T-helper 1 cell treated with Interleukin-12 subunit alpha and Interleukin-12 subunit beta and Interleukin-4 antibody, amounts not matched to agents 30 μg/mL and 1 μg/mL, for 36 hours (primary cell): ENCODE data around the gene PPARA.

Source experiments
- H3K27ac Mint-ChIP-seq: one replicate; pipeline ENCODE4 v1.8.0; 2021; ENCODE audit warnings: mild to moderate bottlenecking, mixed read lengths
- H3K27me3 Mint-ChIP-seq: one replicate; pipeline ENCODE4 v1.8.0; 2021; ENCODE audit warnings: low read depth, mixed read lengths
- H3K36me3 Mint-ChIP-seq: one replicate; pipeline ENCODE4 v1.8.0; 2021; ENCODE audit warnings: low read depth, mixed read lengths
- H3K4me1 Mint-ChIP-seq: one replicate; pipeline ENCODE4 v1.8.0; 2021; ENCODE audit warnings: low read depth, mixed read lengths
- H3K4me3 Mint-ChIP-seq: one replicate; pipeline ENCODE4 v1.8.0; 2021; ENCODE audit warnings: mild to moderate bottlenecking, moderate library complexity, mixed read lengths
- H3K9me3 Mint-ChIP-seq: one replicate; pipeline ENCODE4 v1.8.0; 2021; ENCODE audit warnings: mixed read lengths

PPARA gene

DNA sequence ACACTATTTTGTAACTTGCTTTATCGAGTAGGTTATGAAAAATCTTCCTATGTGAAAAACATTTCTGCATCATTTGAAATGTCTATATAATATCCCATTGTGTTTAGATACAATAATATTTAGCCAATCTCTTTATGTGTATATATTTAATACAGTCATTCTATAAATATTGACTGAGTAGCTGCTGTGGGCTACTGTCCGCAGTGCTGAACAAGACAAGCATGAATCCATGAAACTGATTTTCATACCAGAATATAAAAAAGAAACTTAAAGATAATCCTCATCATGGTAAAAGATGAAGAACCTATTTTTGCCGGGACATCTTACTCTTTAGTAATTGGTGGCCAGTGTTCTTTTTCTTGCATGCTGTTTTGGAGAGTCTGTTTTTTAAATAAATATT lies 3.6 kb downstream of the PPARA start:
- Mint-ChIP-seq H3K4me3 (no peak overlapping the region), H3K36me3 (peaks cover 12% of the 10 kb centered on the region), H3K9me3 (no peaks in the 10 kb centered on the region), H3K4me1 (peaks cover 10% of the 10 kb centered on the region), H3K27me3 (peaks cover 5% of the 10 kb centered on the region), H3K27ac (no peak overlapping the region)

DNA sequence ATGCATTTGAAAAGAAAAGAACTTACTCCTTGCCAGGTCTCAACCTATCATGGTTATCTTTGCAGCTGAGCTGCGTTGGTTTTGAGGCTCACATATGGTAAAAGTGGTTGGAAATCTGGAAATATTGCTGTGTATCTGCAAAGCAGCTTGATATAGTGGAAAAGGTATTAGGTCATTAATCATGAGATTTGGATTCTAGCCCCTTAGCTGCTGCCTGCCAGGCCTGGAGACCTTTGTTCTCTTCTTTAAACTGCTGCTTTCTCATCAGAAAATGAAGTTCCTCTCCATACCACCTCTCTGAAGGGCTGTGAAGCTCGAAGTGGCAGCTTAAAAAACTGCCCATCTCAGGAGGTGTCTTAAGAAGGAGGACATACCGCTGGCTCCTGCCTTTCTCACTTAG lies 5.7 kb downstream of the PPARA start:
- H3K36me3 Mint-ChIP-seq: peaks cover 15% of the 10 kb centered on the region
- H3K27me3 Mint-ChIP-seq: no peaks in the 10 kb centered on the region
- H3K9me3 Mint-ChIP-seq: no peaks in the 10 kb centered on the region
- peaks cover 6% of the 10 kb centered on the region for H3K4me1 Mint-ChIP-seq
- no peak overlapping the region for H3K4me3 Mint-ChIP-seq
- no peak overlapping the region for H3K27ac Mint-ChIP-seq

DNA sequence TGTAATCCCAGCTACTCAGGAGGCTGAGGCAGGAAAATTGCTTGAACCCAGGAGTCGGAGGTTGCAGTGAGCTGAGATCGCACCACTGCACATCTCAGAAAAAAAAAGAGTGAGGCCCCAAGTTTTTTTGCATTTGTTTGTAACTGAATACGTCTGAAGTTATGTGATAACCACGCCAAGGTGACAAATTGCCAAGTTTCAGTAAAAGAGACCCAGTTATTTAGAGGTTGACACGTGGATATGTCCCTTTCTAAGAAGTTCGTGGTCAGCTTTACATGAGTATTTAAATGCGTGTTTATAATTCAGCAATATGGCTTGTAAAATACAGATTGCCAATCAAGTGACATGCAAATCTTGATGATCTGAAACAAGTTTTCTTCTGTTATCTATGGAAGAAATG lies 8.0 kb downstream of the PPARA start:
- peaks cover 12% of the 10 kb centered on the region for H3K36me3 Mint-ChIP-seq
- no peak overlapping the region for H3K27ac Mint-ChIP-seq
- H3K4me3 Mint-ChIP-seq: no peak overlapping the region
- no peaks in the 10 kb centered on the region for H3K9me3 Mint-ChIP-seq
- H3K4me1 Mint-ChIP-seq: no peaks in the 10 kb centered on the region
- no peaks in the 10 kb centered on the region for H3K27me3 Mint-ChIP-seq

DNA sequence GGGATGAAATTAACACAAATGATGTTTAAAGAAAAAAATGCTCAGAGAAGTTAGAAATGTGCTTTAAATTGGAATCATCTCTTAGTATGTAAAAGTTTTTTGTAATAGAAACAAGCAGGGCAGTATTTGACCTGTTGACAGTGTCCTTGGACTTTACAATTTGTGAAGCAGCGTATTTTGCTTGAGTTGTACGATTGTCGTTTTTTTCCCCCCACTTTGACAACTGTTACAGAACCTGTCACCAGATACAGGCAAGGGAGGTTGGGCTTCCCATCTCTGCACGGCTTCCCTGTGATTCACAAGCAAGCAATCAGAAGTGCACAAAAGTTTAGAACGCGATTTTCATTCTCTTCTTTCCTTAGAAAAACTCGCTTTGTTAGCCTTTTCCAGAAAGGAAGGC lies 8.9 kb downstream of the PPARA start:
- Mint-ChIP-seq H3K27me3 (no peaks in the 10 kb centered on the region), H3K9me3 (no peaks in the 10 kb centered on the region), H3K4me1 (no peaks in the 10 kb centered on the region), H3K27ac (no peak overlapping the region), H3K4me3 (no peak overlapping the region), H3K36me3 (peaks cover 12% of the 10 kb centered on the region)

DNA sequence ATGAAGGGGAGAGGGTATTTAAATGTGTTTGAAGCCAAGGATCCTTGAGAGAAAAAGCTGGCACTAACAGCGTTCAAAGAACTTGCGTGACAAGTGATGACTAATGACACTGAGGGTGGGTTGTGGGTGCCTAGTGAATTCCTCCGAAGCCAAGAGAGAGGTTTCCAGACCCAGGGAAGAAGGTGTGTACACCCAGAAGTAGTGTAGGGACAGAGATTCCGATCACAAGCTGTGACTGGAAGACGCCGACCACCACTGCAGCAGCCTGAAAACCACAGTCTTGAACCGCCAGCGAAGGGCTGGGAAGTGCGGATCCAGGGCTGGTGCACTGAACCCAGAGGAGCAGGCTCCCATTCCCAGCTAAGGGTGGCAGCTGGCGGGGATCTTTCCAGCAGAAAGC lies 9.5 kb downstream of the PPARA start:
- Mint-ChIP-seq H3K9me3 (no peaks in the 10 kb centered on the region), H3K4me1 (no peaks in the 10 kb centered on the region), H3K36me3 (peaks cover 12% of the 10 kb centered on the region), H3K27me3 (no peaks in the 10 kb centered on the region), H3K4me3 (no peak overlapping the region), H3K27ac (no peak overlapping the region)

DNA sequence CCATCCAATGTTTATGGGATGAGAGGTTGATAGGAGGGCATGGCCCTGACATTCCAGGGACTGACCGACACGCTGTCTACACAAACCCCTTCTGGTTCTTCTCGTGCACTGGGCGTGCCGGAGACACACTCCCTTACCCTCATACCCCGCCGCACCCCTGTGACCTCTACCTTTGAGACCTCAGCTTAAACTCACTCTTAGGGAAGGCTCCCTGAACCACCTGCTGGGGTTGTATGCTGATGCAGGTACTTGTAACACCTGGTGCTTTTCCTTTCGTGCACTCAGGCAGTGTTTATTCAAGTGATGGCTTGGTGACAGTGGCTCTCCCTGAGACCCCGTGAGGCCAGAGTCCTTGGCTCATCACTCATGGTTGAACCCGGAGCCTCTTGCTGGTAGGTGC lies 12.0 kb downstream of the PPARA start:
- H3K27me3 Mint-ChIP-seq: no peaks in the 10 kb centered on the region
- H3K4me3 Mint-ChIP-seq: no peak overlapping the region
- peaks cover 3% of the 10 kb centered on the region for H3K36me3 Mint-ChIP-seq
- H3K27ac Mint-ChIP-seq: no peak overlapping the region
- no peaks in the 10 kb centered on the region for H3K4me1 Mint-ChIP-seq
- no peaks in the 10 kb centered on the region for H3K9me3 Mint-ChIP-seq

DNA sequence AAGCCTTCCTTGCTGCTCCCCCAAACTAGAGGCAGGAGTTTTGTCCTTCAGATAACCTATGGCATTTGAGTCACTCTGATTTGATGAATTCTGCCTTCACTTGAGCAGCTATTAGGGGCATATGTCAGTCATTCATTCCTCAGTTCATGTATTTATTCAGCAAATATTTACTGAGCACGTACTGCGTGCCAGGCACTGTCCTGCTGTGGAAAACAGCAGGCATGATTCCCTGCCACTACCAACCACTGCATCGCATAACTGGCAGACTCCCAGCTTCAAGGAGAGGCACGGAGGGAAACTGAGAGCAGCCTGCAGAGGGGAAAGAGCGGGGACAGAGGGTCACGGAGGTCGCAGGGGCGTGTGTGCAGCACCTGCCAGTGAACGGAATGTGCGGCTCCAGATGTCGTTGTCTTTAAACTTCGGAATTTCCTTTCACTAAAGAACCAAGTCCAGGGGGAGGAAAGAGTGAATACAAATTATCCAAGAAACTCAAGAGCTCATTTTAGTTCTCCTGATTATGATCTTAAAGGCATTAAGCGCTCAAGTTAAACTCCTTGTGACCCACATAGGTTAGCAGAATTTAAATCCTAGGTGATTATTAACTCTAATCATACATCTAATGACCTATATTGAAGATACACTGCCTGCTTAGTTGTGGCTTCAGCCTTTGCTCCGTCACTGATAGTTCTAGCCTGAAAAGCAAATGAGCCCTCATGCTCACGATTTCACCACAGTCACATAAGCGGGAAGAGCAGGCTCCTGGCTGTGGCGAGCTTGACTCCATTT lies 12.6 kb downstream of the PPARA start:
- no peaks in the 10 kb centered on the region for H3K4me1 Mint-ChIP-seq
- H3K27me3 Mint-ChIP-seq: no peaks in the 10 kb centered on the region
- H3K9me3 Mint-ChIP-seq: no peaks in the 10 kb centered on the region
- H3K36me3 Mint-ChIP-seq: peaks cover 3% of the 10 kb centered on the region
- H3K4me3 Mint-ChIP-seq: no peak overlapping the region
- H3K27ac Mint-ChIP-seq: no peak overlapping the region

DNA sequence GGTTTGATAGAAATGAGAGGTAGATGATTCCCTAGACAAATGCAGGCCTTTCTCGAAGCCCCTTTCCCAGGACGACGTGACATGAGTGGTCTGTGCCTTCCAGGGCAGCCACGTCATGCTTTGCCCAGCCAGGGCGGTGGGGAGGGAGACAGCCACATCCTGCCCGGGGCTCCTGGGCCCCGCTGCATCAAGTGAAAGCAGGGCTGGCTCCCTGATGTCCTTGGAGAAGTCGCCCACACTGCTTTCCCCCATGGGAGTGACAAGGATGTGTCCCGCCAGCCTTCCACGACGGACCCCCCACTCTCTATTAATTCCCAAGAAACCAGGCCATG lies 13.2 kb downstream of the PPARA start:
- Mint-ChIP-seq H3K27ac (no peak overlapping the region), H3K4me3 (no peak overlapping the region), H3K36me3 (peaks cover 3% of the 10 kb centered on the region), H3K9me3 (no peaks in the 10 kb centered on the region), H3K27me3 (no peaks in the 10 kb centered on the region), H3K4me1 (no peaks in the 10 kb centered on the region)

DNA sequence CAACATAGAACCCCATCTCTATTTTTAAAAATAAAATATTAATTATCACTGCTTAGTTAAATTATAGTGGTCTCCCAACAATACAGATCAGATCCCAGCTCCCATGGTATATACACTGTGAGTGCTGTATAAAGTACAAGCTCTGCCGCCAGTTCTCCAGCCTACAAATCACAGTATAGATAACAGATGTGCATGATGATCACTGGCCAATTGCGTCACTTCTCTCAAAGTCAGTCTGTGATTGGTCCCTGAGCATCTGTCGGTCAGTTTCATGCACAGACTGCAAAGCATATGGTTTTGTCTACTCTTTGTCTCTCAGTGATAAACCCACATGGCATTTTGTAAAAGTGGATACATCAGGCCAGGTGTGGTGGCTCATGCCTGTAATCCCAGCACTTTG lies 15.7 kb downstream of the PPARA start:
- Mint-ChIP-seq H3K4me3 (no peak overlapping the region), H3K4me1 (no peaks in the 10 kb centered on the region), H3K27me3 (no peaks in the 10 kb centered on the region), H3K9me3 (no peaks in the 10 kb centered on the region), H3K27ac (no peak overlapping the region), H3K36me3 (no peaks in the 10 kb centered on the region)

DNA sequence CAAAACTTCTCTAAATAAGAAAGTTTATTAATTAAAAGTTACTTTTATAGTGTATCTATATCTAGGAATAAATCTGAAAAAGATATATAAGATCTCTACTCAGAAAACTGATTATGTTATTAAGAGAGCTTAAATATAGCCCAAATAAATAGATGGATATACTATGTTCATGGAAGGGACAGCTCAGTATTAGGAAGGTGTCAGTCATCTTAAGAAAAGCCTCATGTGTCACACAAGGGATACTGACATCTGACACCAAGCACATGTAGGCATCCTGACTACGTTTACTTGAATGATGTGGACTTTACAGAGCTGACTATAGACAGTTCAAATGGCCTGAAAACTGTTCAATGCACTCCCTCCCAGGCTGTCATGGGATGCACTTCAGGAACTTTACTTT lies 19.3 kb downstream of the PPARA start:
- Mint-ChIP-seq H3K4me3 (no peak overlapping the region), H3K36me3 (no peaks in the 10 kb centered on the region), H3K27me3 (no peaks in the 10 kb centered on the region), H3K27ac (no peak overlapping the region), H3K4me1 (peaks cover 14% of the 10 kb centered on the region), H3K9me3 (no peaks in the 10 kb centered on the region)

DNA sequence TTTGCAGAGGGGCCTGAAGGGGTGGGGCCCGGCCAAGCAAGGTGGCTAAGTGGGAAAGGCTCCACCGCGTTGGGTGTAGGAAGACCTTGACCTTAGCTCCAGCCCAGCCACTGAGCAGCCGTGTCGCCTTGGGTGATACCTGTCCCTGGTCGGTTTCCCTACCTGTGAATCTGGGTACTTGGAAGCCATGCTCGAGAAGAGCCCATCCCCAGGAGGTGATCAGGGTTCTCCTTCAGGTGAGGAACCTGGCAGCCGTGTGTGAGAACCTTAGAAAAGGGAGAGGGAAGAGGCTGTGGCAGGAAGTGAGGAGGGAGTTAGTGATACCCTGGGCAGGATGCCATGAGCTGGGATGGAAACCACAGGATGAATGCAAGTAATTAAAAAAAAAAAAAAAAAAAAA lies 21.6 kb downstream of the PPARA start:
- Mint-ChIP-seq H3K4me1 (peaks cover 14% of the 10 kb centered on the region), H3K36me3 (peaks cover 3% of the 10 kb centered on the region), H3K27me3 (no peaks in the 10 kb centered on the region), H3K4me3 (no peak overlapping the region), H3K9me3 (no peaks in the 10 kb centered on the region), H3K27ac (no peak overlapping the region)

DNA sequence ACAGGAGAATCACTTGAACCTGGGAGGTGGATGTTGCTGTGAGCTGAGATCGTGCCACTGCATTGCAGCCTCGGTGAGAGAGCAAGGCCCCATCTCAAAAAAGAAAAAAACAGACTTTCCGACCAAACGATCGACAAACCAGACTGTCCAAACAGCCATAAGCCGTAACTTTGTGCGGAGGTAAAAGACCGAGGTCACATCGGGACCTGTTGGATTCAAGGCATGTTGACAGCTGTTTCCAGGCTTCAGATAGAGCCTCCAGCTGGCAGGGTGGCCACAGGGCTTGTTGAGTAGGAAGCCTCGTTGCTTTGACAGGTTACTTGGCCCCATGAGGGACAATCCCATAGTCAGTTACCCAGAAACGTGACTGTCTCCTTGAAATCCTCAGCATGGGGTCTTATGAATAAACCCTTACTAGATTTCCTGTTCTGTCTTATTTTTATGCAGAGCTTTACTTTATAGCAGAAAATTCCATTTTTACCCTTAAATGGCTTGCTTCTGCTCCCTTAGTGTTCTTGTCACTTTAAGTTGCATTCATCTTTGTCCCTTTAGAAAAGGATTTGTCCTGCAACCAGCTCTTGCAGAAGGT lies 22.3 kb downstream of the PPARA start:
- Mint-ChIP-seq H3K27me3 (no peaks in the 10 kb centered on the region), H3K27ac (no peak overlapping the region), H3K4me1 (peaks cover 14% of the 10 kb centered on the region), H3K4me3 (no peak overlapping the region), H3K36me3 (peaks cover 3% of the 10 kb centered on the region), H3K9me3 (no peaks in the 10 kb centered on the region)

DNA sequence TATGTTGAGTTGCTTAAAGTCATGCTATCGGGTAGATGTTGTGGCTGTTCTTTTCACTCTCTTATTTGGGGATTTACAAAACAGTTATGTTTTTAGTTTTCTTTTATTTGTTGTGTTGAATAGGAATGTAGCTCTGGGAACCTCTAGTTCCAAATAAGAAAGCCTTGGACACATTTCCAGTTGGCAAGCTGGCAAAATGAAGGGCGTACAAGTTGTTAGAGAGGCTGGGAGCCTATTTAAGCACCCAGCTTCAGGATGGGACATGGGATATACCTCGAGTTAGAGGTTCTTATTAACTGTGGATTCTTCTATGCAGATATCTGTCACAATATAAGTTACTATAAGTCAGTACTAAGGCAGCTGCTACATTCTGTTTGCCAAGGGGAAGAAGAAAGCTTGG lies 22.8 kb downstream of the PPARA start:
- Mint-ChIP-seq H3K36me3 (peaks cover 3% of the 10 kb centered on the region), H3K27ac (no peak overlapping the region), H3K4me3 (no peak overlapping the region), H3K4me1 (peaks cover 14% of the 10 kb centered on the region), H3K9me3 (peaks cover under 1% of the 10 kb centered on the region), H3K27me3 (no peaks in the 10 kb centered on the region)

DNA sequence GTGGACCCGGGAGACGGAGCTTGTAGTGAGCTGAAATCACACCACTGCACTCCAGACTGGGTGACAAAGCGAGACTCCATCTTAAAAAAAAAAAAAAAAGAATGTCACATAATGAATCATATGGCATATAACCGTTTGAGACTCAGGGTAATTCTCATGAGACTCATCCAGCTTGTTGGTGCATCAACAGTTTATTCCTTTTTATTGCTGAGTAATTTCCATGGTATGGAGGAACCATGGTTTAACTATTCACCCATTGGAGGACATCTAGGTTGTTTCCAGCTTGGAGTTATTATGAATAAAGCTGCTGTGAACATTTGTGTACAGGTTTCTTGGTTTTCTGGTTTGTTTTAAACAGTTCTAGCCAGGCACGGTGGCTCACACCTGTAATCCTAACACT lies 25.3 kb downstream of the PPARA start:
- peaks cover 14% of the 10 kb centered on the region for H3K4me1 Mint-ChIP-seq
- no peak overlapping the region for H3K4me3 Mint-ChIP-seq
- peaks cover 22% of the 10 kb centered on the region for H3K9me3 Mint-ChIP-seq
- H3K27ac Mint-ChIP-seq: no peak overlapping the region
- no peaks in the 10 kb centered on the region for H3K27me3 Mint-ChIP-seq
- H3K36me3 Mint-ChIP-seq: peaks cover 21% of the 10 kb centered on the region

DNA sequence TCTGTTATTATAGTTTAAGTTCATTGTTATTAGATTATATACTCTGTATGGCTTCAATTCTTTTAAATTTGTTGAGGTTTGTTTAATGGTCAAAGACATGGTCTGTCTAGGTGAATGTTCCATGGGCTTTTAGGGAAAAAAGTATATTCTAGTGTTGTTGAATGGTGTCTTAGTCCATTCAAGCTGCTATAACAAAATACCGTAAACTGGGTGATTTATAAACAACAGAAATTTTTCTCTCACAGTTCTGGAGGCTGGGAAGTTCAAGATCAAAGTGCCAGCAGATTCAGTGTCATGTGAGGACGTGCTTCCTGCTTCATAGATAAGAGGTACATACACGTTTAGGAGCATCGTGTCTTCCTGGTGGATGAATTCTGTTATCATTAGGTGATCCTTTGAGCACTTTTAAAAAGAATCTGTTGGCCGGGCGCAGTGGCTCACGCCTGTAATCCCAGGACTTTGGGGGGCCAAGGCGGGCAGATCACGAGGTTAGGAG lies 26.2 kb downstream of the PPARA start:
- Mint-ChIP-seq H3K36me3 (peaks cover 30% of the 10 kb centered on the region), H3K9me3 (peaks cover 32% of the 10 kb centered on the region), H3K27me3 (no peaks in the 10 kb centered on the region), H3K4me3 (no peak overlapping the region), H3K27ac (no peak overlapping the region), H3K4me1 (peaks cover 10% of the 10 kb centered on the region)
